ENCODE measurements around the gene ZNF561.

- TF ChIP-seq CTCF (IDR thresholded peaks at IDR 0.05) (no peak), POLR2A (IDR thresholded peaks at IDR 0.05) (no peak)
Observed at GRCh38 chr19:9580728-9581127, 40.3 kb downstream of the ZNF561 start.
